ENCODE measurements around the gene TRAF1.

Gene TRAF1

DNA sequence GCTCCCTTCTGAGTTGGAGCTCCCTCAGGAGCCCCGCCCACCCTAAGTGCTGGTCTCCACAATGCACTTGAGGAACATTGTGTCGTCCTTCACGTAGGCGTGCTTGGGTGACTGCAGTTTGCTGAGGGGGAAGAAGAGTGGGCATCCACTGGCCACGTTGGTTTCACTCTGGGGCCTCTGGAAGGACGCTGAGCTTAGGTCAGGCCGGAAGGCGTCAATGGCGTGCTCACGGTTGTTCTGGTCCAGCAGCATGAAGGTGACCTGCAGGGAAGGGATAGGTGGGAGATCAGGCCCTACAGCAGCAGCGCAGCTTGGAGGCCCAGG lies 21.7 kb downstream of the TRAF1 start:
- DNase-seq (ENCODE audit: low read depth), result no peak

DNA sequence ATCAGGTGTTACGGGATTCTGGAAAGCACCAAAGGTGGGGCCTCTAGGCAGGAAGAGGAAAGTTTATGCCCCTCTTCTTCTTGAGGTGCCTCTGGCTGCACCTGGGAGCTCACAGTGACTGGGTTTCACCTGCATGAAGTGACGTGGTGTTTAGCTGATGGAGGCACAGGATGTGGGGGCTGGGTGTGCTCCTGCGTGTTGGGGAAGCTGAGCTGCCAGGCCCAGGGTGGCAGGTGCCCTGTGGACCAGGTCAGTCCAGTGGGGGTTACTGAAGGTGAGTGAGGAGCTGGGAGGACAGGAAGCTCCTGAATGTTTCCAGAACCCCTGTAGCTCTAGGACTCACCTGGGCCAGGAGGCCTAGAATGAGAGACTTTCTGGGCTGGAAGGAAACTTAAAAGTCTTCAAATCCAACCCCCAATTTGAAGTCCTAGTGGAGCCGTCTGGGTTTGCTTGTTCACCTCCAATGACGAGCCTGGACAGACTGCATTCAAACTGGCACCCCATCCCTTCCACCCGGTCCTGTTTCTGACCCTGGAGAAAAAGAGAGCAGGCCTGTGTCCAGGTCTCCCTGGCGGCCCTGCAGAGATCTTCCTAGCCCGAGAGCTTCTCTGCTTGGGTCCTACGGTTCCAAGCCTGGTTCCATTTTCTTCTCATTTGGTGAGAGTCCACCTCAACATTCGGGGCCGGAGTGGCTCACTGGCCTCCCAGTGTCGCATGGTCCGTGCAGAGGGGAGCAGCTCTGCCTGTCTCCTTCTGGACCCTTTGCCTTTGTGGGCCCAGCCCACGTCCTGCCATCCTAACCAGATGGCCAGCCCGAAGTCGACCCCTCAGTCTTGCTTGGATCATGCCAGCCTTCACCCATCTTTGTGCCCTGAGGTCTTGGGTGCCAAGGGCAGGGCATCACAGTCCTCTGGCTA lies 22.3 kb downstream of the TRAF1 start:
- DNase-seq (ENCODE audit: low read depth), result no peak

DNA sequence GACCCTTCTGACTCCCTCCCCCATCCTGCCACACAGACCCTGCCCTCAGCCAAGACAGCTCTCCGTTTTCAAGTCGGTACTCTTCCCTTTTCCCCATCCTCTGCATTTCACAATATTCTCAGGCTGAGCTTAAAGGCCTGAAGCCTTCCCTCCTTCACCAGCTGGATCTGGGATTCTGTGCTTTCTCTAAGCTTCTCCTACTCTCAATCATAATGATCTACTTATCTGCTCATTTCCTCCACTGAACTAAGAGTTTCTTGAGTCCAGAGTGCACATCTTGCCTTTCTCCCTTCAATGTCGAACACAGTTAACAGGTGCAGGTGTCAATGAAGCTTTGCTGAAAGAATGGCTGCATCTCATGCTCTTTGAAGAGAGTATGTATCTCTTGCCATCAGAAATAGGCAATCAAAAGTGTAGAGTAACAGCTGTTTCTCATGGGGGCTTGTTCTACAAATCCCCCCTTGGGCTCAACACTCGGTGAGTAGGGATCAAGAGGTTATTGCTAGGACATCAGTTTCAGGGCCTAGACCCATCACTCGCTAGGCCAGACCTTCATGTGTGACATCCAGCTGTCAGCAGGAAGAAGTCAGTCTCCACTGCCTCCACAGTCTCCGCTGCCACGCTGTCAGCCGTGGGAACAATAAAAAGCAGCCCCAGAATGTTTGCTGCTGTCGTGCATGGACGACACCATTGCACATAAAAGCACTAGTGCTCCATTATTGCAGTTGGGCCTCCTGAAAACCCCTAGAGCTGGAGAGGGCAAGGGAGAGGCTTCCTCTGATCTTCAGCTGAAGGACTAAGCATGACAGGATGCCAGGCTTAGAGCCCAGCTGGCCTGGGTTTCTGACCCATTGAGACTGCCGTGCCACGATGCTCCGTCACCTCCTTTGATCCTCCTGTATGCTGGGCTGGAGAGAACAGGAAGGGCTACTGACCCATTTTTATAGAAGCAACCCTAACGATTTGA lies 23.7 kb downstream of the TRAF1 start:
- DNase-seq (ENCODE audit: low read depth), result no peak

DNA sequence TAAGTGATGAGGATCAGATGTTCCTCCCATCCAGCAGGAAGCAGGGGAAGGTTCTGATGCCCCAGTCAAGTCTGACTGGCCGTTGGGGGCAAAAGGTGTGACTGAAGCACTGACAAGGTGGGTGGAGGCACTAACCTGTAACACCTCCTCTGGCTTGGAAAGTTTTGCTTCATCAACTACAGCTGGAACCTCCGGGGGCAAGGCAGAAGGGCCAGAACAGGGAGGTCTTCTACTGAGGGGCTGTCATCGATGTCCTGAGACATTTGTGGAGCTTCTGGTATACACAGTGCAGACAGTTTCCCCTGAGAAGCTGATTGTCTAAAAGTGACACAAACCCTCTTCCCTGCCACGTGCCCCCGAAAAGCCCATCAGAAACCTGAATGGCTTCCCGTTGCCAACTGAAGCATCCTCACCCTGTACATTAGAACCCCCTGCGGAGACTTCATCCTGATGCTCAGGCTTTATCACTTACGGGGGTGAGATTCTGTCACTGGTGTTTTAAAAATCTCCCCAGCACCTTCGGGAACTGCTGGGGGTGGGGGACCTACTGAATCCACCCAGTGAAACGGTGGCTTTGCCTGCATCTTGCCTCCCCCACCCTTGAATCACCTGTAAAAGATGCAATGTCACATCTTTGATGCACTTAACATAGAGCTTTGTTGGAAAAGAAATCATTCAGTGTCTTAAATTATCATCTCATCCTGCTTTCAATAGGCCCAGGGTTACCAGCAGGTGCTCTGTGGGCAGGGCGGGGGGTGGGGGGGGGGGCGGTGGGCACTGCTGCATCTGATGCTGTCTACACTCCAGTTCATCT lies 24.6 kb downstream of the TRAF1 start:
- no peak for DNase-seq (ENCODE audit: low read depth)

DNA sequence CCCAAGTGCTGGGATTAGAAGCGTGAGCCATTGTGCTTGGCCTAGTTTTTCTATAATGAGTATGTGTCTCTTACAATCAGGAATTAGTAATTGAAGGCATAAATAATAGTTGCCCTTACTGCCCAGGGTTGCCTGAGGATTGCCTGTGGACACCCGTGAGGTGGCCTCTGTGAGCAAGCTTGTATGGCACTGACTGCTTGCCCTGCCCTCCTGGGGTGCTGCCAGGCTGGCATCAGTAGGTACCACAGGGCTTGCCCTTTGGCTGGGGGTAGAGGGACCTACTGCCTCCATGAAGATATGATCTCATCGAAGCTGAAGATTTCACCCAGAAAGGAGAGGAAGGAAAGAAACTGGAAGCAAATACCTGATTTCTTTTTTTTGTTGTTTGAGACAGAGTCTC lies 25.8 kb downstream of the TRAF1 start:
- DNase-seq (ENCODE audit: low read depth), result no peak

DNA sequence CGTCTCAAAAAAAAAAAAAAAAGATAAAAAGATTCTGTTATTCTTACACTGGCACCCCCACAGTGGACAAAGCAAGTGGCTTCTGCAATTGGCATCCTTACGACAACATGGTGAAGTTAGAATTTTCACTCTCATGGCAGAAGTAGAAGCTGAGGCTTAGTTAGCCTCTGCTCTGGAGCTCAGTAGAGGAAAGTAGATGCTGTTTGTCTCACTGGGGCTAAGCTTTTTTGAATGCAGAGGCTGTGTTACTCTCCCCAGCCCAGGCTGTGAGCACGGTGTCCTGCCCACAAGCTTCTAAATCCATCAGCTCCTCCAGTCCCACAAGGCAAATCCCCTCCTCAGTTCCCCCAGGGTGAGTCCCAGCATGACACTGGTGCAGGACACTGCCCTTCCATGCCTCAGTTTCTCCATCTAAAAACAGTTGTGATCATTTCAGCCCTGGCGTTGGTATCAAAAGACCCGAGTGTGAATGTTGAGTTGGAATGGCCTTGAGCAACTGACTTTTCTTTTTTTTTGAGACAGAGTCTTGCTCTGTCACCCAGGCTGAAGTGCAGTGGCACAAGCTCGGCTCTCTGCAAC lies 27.0 kb downstream of the TRAF1 start:
- DNase-seq (ENCODE audit: low read depth), result no peak

DNA sequence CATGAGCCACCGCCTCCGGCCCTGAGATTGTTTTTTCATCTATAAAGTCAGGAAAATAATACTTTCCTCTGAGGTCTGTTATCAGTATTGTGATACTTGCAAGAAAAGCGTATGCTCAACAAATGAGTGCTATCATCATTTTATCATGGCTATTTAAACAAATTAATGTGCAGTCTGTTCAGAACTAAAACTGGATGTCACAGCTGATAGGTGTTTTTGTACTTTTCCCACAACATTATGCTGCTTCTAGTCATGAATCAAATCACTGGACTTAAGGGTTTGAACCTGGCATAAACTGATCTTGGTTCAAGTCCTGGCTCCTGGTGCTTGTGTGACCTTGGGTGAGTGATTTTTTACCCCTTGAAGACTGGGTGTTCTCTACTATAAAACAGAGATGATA lies 28.2 kb downstream of the TRAF1 start:
- DNase-seq (ENCODE audit: low read depth), result no peak

DNA sequence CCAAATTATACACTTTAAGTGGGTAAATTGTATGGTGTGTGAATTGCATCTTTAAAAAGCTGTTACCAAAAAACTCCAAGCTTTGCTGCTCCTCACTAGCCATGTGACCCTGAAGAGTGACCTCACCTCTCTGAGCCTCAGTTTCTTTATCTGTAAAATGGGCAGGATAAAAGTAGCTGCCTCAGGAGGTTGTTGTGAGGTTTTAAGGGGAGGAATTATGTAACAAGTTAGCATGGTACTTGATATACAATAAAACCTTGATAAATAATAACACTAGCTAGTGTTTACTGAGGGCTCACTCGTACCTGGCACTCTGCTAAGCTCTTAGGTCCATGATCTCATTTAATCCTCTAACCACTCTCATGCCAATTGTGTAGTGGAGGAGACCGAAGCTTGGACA lies 30.6 kb downstream of the TRAF1 start:
- DNase-seq (ENCODE audit: low read depth), result no peak

DNA sequence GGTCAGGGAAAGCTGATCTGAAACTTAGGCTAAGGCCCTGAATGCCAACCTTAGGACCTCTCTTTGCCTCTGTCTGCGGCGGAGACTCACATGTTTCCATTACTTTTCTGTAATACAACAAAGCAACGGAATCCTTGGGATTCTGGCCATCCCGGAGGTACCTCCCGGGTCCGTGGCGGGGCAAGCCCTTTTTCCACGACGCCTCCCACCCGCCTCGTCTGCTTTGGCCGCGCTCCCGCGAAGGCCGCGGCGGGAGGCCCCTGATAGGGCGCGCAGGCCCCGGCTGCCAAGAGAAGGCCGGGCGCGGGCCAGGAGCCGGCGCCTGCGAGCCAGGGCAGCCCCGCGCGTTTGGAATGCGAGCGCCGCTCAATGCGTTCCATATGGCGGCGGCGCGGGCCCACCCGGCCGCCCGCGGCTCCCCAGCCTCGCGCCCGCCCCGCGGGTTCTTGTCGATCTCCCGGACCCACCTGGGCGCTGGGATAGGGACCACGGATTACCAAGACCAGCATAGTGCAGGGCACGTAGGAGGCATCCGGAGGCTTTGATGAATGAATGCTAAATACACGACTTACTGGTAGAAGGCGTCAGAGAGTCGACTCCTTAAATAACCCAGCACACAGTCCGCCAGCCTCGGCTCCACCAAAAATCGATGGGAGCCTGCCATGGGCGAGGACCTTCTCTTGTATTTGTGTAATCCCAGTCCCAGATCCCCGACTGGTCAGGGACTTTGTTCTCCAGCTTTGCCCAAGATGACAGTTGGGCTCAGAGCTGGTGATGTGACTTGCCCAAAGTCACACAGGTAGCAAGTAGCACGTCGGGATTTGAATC lies 32.1 kb downstream of the TRAF1 start:
- DNase-seq (ENCODE audit: low read depth), result no peak

DNA sequence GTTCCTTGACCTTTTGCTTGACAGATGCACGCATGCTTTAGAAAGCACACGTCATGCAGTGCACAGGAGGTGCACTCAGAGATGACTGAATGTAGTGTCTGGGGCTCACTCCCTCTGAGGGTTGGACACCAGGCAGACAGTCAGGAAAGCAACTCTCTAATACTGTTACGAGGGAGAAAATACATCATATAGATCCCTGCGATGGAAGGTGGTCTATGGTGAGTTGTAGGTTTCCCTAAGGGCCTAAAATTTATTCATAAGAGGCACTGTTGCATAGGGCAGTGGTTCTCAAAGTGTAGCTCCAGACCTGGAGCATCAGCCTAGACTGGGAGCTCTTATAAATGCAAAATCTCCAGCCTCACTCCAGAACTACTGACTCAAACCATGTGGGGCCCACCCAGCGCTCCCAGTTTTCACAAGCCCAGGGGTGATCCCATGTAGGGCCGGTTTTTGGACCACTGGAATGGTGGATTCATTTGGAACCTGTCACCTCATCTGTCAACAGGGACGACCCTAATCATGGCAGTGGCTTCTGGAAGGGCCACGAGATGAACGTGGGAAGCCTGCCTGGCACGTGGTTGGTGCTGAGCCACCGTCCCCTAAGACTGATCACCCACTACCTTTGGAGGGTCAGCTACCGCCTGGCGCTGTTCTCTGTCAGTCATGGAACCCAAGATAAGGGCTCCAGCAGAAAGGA lies 32.8 kb downstream of the TRAF1 start:
- no peak for DNase-seq (ENCODE audit: low read depth)

DNA sequence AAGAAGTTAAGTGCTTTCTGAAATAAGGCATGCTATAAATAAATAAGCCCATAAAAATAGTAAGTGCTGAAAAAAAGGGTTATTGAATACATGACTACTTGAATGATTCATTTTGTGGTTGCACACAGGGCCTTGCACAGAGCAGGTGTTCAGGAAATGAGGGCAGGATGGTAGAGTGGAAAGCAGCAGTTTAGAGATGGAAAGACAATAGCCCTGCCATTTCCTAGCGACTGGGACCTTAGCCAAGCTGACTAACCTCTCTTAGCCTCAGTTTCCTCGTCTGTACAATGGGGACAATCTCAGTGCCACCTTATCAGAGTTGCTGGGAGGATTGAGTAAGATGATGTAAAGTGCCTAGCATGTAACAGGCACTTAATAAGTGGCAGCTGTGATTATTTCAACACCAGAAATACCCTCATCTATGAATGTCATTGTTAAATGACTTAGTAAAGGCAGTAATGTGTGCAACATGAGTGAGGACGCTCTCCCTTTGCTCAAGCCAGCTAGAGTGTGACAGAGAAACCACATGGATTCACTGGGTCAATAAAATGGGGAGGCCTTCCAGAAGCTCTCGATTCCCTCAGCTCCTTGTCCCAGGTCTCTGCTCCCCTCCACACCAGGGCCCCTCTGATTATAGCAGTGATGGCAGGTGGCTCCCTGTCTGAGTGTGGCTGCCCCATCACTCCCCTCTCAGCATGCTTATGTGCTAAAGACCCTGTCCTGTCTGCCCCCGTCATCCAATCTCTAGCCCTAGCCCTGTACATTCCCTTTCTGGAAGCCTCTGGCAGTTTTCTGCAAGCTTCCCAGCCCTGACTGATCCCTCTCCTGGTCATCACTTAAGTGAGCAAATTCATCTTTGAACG lies 33.6 kb downstream of the TRAF1 start:
- DNase-seq (ENCODE audit: low read depth), result peak; percentile 37

DNA sequence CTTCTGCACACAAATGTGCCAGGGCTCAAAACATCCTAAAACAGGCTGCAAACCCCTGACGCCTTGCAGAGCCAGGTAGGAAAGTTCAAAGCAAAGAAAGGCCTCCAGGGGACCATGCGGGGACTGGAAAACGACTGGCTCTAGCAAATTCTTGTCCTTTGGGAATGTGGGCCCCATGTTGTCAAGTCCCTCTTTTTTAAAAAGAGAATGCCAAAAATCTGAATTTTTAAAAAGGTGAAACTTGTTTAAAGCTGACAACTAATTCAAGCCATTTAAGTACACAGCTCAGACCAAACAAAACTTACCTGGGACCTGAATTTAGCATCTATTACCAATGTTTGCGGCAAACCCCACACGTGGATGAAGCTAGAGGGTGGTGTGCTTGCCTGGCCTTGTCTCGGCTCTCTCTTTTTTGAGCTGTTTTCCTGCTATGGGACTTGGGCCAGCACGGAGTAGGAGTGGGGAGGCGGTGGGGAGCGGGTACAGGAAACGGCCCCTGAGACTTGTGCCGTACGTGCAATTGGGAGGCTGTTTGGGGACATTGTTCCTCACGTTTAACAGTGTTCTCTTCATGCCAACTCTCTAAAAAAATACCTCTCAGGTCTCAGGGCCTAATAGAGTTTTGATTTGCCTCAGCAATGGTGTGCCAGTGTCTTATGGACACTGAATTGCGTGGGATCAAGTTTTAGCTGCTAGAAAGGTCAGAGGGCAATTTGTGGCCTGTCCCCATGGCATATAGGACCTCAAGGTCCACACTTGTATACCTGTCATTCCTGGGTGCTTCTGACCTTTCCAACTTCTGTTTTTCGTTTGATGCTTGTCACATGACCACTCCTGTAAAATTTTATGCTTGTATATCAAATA lies 34.5 kb downstream of the TRAF1 start:
- no peak for DNase-seq (ENCODE audit: low read depth)

DNA sequence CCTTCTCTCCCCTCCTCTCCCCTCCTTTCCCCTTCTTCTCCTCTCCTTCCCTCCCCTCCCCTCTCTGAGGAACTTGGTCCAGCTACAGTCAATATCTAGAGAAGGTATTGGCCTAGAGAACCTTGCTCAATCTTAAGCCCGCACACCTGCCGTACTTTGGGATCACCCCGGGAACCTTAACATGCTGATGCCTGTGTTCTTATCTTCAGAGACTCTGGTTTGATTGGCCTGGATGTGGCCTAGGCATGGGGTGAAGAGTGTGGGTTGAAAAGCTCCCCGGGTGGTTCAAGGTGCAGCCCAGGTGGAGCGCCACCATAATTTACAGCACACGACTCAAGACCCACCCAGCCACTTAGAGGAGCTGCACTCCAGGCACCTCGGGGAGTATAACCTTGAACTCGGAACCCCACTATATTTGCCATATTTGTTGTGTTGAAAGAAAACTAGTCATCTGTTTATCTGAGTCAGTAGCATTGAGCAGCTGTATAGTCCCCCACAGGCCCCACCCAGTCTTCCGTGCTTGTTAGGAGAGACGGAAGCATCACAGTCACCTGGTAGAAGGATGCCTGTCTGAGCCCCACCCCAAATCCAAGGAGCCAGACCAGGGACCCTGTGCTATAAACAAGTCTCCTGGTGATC lies 35.2 kb downstream of the TRAF1 start:
- peak; percentile 40 for DNase-seq (ENCODE audit: low read depth)

DNA sequence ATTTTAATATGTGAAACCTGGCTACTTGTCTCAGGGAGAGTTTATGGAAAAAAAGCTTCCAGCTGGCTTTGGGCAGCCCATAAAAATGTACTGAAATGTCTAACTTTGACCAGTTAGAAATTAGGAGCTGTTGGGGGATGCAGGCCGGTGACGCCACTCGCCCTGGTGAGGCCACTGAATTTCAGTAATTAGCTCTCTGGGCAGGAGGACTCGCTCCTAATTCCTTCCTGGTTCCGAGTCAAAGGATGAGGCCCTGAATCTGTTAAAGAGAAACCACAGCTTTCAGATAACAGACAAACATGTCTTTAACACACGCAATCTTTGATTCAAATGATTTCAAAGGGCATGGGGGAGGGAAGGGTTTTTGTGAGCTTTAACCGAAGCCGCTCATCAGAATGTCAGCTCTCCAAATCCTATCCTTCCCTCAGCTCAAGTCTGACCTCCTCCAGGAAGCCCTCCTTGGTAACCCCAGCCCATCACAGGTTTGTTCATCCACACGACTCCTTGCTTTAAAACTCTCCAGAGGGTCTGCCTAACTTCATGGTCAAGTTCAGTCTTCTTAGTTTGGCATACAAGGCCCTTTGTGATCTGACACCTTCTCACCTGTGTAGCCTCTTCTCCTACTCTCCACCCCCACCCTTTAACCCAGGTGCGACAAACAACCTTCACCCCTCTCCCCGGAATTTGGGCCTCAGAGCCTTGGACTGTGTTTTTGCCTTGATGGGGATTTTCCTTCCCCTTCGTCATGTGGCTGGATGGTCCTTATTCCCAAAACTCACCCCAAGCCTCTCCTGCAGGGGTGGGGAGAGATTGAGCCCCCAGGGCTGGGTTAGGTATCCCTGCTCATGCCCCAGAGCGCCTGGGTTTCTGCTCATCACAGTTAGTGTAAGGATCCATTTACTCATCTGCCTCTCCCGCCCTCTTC lies 36.0 kb downstream of the TRAF1 start:
- no peak for DNase-seq (ENCODE audit: low read depth)

DNA sequence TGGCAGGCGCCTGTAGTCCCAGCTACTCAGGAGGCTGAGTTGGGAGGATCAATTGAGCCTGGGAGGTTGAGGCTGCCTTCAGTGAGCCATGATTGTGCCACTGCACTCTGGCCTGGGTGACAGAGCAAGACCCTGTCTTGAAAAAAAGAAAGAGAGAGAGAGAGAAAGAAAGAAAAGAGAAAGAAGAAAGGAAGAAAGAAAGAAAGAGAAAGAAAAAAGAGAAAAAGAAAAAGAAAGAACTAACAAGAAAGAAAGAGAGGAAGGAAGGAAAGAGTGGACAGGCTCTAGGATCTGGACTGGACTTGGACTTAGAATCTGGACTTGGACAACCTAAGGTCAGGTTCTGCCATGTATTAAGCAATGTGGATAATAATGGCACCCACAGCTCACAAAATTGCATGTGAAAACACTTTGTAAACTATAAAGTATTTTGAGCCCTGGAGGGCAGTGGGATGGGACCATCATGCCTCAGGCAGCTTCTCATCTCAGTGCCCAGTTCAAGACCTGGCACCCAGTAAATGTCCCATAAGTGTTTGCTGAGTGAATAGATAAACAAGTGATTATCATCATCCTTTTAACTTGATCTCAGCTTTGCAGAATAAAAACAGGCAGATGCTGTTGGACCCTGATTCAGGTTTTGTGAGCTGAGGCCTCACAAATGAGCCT lies 36.9 kb downstream of the TRAF1 start:
- no peak for DNase-seq (ENCODE audit: low read depth)

DNA sequence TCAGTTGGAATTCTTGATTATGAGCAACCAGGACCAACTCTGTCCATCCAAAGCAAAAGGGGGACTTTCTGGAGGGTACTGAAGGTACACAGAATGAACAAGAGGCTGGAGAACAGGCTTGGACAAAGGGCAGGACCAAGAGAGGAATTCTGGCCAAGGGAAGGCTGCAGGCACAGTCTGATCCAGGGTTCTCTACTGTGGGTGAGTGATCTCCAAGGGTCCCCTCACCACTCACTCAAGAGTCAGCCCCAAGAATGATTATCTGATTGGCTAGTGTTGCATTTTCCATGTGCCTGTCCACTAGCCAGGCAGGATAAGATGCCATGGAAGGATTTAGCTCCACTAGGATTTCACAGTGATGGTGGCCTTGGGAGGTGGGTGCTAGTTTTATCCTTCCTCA lies 38.0 kb downstream of the TRAF1 start:
- DNase-seq (ENCODE audit: low read depth), result no peak
